Nucleus accumbens (tissue), 56 donors: ENCODE data around the gene NPY2R.
A peak's percentile ranks its signal among the peaks of the same experiment; 100 is the strongest.

Experiments used
- DNase-seq, 56 donors: peaks; one replicate each; lab custom pipeline; 2025; lab: John Stamatoyannopoulos, UW

NPY2R gene, protein sequence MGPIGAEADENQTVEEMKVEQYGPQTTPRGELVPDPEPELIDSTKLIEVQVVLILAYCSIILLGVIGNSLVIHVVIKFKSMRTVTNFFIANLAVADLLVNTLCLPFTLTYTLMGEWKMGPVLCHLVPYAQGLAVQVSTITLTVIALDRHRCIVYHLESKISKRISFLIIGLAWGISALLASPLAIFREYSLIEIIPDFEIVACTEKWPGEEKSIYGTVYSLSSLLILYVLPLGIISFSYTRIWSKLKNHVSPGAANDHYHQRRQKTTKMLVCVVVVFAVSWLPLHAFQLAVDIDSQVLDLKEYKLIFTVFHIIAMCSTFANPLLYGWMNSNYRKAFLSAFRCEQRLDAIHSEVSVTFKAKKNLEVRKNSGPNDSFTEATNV

GRCh38 chr4:155208258-155209054, at the start of gene NPY2R:
Gene NPY2R, plus strand, starts transcription at chr4:155208636. Its CDS starts 5,304 bp downstream, at chr4:155213940.
- peak in 16 of 56 donors; percentile 1 to 47 (median 27) for DNase-seq

GRCh38 chr4:155161357-155161756, 47.1 kb upstream of the NPY2R start:
- peak in 4 of 56 donors; percentile 2 to 18 (median 4) for DNase-seq

- no peak for DNase-seq
Measured at GRCh38 chr4:155164718-155165117, 43.7 kb upstream of the NPY2R start.

GRCh38 chr4:155170569-155170968, 37.9 kb upstream of the NPY2R start:
- no peak for DNase-seq

GRCh38 chr4:155173371-155173770, 35.1 kb upstream of the NPY2R start:
- no peak for DNase-seq

DNA sequence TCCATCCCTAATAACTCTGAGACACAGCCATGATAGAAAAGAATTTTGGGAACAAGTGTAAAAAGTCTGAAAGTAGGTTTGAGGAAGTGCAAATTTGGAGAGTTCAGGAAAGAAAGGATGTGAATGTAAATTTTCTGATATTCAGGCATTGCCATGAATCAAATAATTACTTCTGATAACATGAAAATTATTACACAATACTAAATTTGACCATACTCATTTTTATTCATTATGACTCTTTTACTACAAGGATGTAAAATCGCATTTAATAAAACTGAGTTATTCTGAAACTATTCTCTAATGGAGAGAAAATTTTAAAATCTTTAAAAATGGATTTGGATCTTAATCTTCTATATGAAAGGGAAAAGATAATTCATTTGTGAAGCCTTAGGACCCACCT, 33.8 kb upstream of the NPY2R start:
- no peak for DNase-seq

- no peak for DNase-seq
Measured at GRCh38 chr4:155179216-155179615, 29.2 kb upstream of the NPY2R start.

DNA sequence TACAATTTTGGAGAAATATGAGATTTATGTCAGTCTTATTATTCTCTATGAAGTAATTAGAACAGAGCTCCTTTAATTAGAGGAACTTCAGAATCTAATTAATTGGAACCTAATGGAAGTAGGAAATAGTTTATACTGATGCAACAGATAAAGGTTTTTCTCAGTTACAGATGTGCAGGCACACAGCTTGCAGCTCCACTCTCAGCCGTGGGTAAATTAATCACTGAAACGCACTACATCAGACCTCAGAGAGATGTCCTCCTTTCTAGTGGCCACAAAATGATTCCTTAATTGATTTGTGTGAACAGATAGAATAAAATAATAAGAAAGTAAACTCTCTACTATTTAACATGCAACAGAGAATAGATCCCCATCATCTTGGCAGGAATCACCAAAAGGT, 21.5 kb upstream of the NPY2R start:
- DNase-seq: no peak

DNA sequence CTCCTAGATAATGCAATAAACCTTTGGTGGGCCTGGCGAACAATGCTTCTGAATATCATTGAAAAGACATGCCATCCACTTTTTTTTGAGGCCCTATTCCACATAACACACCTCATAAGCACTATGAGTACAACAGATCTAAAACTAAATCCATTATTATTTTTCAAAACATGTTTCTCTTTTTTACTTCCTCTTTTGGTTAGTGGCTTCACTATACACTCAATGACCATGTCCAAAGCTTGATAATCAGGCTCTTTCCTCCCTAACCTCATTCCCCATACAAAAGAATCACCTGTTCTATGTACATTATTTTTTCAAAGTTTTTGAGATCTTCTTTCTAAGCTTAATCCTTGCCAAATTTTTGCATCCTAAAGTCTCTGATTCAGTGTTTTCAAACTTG, 20.4 kb upstream of the NPY2R start:
- DNase-seq: no peak

GRCh38 chr4:155190099-155190498, 18.3 kb upstream of the NPY2R start:
- DNase-seq: no peak

DNA sequence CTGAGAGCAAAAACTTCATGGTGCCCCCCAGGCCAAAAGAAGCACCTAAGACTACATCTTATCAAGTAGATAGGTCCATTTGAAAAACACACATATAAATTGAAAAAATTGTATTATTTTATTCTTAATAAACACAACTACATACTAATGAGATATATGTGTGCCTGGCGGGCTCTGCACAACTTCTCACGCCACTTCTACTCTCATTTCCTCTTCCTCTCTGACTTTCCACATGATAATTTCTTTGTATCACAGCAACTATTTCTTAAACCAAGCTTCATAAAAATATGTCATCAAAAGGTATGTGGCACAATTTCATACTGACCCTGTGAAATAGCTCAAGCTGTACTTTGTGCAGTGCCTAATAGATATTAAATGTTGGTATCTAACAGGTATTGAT, 10.7 kb upstream of the NPY2R start:
- DNase-seq: no peak

DNA sequence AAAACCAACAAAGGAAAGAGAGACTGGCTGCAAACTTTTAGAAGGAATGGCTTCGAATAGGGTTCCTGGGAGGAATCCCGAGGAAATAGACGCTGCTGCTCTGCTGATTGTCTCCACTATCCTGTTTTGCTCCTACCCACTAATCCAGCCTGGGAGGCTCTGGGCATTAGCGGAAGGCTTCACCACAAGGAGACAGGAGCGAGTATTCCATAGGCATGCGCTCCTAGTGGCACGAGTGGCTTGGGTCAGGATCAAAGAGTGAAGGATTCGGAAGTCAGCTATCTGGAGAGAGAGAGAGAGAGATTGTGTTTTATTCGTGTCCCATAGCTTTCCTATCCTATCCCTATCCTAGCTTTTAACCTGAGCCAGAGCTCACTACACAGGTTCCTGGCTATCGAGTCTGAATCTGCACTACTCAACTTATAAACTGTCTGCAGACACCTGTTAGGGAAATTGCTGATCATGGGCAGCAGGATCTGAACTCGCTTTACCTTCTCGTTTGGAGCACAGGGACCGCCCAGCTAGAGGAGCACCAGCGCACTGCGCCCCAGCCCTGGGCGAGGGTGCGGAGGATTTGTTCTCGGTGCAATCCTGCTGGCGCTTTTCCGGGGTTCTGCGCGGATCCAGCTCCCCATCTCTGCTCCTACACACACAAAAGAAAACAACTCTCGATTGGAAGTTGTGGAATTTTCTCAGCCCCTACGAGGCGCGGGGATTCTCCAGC, 740 bp upstream of the NPY2R start:
- DNase-seq: peak in 12 of 56 donors; percentile 0 to 47 (median 20)

GRCh38 chr4:155220025-155220424, 11.6 kb downstream of the NPY2R start:
- DNase-seq: no peak

DNA sequence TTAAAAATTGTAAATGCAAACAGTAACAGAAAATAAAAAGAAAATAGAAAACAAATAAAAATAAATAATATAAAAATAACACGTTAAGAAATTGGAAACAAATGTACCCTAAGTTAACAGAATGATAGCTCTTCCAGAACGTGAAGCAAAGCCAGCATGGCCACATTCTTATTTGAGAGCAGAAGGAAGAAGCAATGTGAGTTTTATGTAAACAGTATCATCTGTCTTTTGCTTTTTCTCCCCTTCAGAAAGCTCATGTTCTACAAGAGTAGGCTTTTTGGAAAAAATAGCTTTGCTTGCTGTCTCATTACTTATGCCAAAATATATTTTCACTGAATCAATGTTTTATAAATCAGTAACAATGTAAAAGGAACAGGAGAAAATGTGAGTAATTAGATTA, 18.7 kb downstream of the NPY2R start:
- no peak for DNase-seq

DNA sequence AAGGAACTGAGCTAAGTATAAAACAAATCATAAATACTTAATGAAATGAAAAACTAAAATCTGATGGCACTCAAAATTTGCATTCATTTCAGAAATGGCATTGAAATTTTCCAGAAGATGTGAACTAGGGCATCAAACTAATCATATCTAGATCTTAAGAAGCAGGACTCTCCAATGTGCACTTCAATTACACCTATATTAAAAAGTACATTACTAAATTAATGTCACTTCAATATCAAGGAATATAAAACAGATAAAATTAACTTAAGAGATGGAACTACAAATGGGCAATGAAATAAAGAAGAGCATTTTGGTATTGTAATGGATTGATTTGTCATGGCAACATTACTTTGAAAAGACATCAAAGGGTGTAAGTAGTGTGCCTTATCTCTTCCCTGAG, 20.3 kb downstream of the NPY2R start:
- no peak for DNase-seq

DNA sequence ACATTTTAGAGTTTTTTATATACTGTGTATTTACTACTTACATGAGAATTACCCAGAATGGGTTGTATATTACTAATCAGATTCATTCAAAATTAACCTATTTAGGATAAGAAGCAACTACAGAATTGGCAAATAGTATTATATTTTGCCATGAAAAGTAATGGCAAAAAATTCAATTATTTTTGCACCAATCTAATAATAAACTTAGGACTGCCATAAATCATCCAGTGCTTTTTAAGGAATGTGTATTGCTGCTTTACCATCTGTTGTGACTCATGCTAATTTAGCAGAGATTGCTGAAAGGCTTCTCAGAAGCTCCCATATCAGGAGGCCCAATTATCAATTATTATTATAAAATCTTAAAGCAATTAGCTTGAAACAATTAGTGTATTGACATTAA, 24.0 kb downstream of the NPY2R start:
- DNase-seq: no peak

DNA sequence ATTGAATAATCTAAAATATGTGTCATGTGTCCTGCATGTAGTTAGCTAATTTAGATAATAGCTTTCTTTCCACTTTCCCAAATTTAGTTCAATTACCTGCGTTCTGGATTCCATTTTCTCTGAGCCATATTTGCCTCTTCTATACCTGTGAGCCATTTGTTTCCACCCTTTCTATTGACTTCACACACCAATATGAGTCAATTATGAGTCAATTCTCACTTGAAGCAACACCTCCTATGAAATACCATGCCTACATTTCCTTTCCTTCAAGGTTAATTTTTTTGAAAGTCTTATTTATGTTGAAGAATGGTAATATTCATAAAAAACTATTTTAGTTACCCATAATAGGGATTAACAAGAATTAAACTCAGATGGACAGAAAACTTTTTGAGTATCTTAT, 25.8 kb downstream of the NPY2R start:
- no peak for DNase-seq

DNA sequence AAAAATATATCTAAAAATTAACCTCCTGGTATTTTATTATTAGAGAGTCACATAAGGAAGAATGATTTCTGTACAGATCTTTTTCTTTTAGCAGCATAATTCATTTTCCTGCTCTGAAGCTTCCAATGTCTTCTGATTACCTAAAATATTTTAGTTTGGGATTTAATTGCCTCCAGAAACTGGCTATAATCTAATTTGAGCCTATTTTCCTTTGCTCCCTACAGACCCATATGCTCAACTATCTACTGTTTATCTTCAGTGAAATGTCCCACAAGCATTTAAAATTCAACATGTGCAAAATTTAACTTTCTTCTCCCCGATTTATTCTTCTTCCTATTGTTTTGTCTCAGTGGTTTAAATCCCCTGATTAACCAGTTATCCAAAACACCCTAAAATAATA, 29.1 kb downstream of the NPY2R start:
- DNase-seq: no peak

GRCh38 chr4:155241225-155241624, 32.8 kb downstream of the NPY2R start:
- DNase-seq: no peak

- DNase-seq: no peak
Measured at GRCh38 chr4:155241664-155242063, 33.2 kb downstream of the NPY2R start.

DNA sequence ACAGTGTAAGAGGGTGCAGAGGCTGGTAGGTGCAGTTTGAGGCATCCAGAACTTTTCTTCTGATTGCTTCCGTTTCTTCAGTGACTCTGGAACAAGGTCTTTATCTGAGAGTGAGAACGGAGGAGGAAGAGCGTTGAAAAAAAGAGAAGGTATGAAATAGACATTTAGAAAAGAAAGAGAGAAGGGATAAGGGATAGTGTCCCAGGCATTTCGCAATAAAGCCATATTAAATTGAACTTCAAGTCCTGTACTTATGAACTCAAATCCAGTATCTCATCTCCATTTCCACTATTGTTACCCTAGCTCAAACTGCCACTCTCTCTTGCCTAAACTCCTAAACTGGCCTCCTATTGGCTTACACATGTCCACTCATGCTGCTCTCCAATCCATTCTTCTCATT, 36.7 kb downstream of the NPY2R start:
- DNase-seq: no peak
